ENCODE measurements around the gene ANKRD11. TPM values are rescaled to one million over a fixed set of nuclear protein-coding genes. Genes with fewer than 3 reads are reported as not detected.

Gene ANKRD11
- polyA plus RNA-seq, 3 donors, result 3.2 to 62.4 (median 5.4) TPM

GRCh38 chr16:89273741-89274472, 216.5 kb downstream of the ANKRD11 start:
- no peak overlapping the region for H3K4me3 Mint-ChIP-seq
- peaks cover 75 to 97% of the 10 kb centered on the region in 2 donors for H3K36me3 Mint-ChIP-seq

GRCh38 chr16:89272631-89273030, 217.7 kb downstream of the ANKRD11 start:
- Mint-ChIP-seq H3K4me1 (no peaks in the 10 kb centered on the region), H3K27me3 (ENCODE audit: low read depth in 3 of 3) (no peaks in the 10 kb centered on the region), H3K36me3 (peaks cover 74 to 90% of the 10 kb centered on the region in 2 donors), H3K27ac (peak overlapping the region in 1 of 7 donors; percentile 36), H3K9me3 (no peaks in the 10 kb centered on the region), H3K4me3 (no peak overlapping the region)
- DNase-seq, result no peak
- Histone ChIP-seq H4K20me1 (ENCODE audit: insufficient read depth, low read length) (peaks cover 75% of the 10 kb centered on the region), H3K4me1 (ENCODE audit: control insufficient read depth in 1 of 2, insufficient read depth in 2 of 2, low read length in 2 of 2) (no peaks in the 10 kb centered on the region), H3K9me3 (replicated peaks in 1 of 2; ENCODE audit: control insufficient read depth in 1 of 2, insufficient read depth in 1 of 2, low read length in 2 of 2) (no peaks in the 10 kb centered on the region), H3K27ac (ENCODE audit: low read depth in 1 of 2, low read length in 2 of 2) (no peak overlapping the region), H3K79me2 (ENCODE audit: insufficient read depth, low read length) (peaks cover 5% of the 10 kb centered on the region), H3K4me2 (replicated peaks; ENCODE audit: extremely low read depth, low read length, poor library complexity, severe bottlenecking) (no peak overlapping the region), H2AFZ (ENCODE audit: insufficient read depth, low read depth, low read length, poor library complexity, severe bottlenecking) (no peak overlapping the region), H3K4me3 (replicated peaks in 1 of 3; ENCODE audit: low read depth in 2 of 3, low read length in 3 of 3) (no peak overlapping the region), H3K36me3 (replicated peaks in 1 of 2; ENCODE audit: control insufficient read depth in 1 of 2, insufficient read depth in 2 of 2, low read length in 2 of 2) (peaks cover 83 to 91% of the 10 kb centered on the region in 2 donors), H3K9ac (ENCODE audit: insufficient read depth, low read length, poor library complexity, severe bottlenecking) (no peak overlapping the region), H3K27me3 (ENCODE audit: control insufficient read depth in 2 of 2, insufficient read depth in 2 of 2, low read length in 2 of 2) (no peaks in the 10 kb centered on the region)
- intact Hi-C loops (cut with micrococcal nuclease), result no loop called here
- no peak for TF ChIP-seq CTCF (IDR thresholded peaks at IDR 0.05)
- no CpG with 5 or more reads among the region's 6 CpGs for WGBS (ENCODE audit: insufficient coverage)

More at GRCh38 chr16:89273741-89274472, 216.5 kb downstream of the ANKRD11 start:
- no peaks in the 10 kb centered on the region for H3K27me3 ChIP-seq (ENCODE audit: control insufficient read depth in 2 of 2, insufficient read depth in 2 of 2, low read length in 2 of 2)
- no peaks in the 10 kb centered on the region for H3K27me3 Mint-ChIP-seq (ENCODE audit: low read depth in 3 of 3)
- peaks cover 88% of the 10 kb centered on the region for H4K20me1 ChIP-seq (ENCODE audit: insufficient read depth, low read length)
- H3K4me1 ChIP-seq (ENCODE audit: control insufficient read depth in 1 of 2, insufficient read depth in 2 of 2, low read length in 2 of 2), result no peaks in the 10 kb centered on the region
- no peak for DNase-seq
- intact Hi-C loops (cut with micrococcal nuclease), result no loop called here
- H3K79me2 ChIP-seq (ENCODE audit: insufficient read depth, low read length), result peaks cover 5% of the 10 kb centered on the region
- no peak overlapping the region for H3K4me3 ChIP-seq (replicated peaks in 1 of 3; ENCODE audit: low read depth in 2 of 3, low read length in 3 of 3)
- H3K27ac Mint-ChIP-seq, result peak overlapping the region in 3 of 7 donors; percentile 25 to 41 (median 33)
- WGBS (ENCODE audit: insufficient coverage), result 99% methylated on average over 19 of the region's 19 CpGs
- no peaks in the 10 kb centered on the region for H3K9me3 Mint-ChIP-seq
- H3K9me3 ChIP-seq (replicated peaks in 1 of 2; ENCODE audit: control insufficient read depth in 1 of 2, insufficient read depth in 1 of 2, low read length in 2 of 2), result no peaks in the 10 kb centered on the region
- H3K27ac ChIP-seq (ENCODE audit: low read depth in 1 of 2, low read length in 2 of 2), result no peak overlapping the region
- H3K4me1 Mint-ChIP-seq, result no peaks in the 10 kb centered on the region
- H3K9ac ChIP-seq (ENCODE audit: insufficient read depth, low read length, poor library complexity, severe bottlenecking), result no peak overlapping the region
- H3K36me3 ChIP-seq (replicated peaks in 1 of 2; ENCODE audit: control insufficient read depth in 1 of 2, insufficient read depth in 2 of 2, low read length in 2 of 2), result peaks cover 91 to 98% of the 10 kb centered on the region in 2 donors
- TF ChIP-seq CTCF (IDR thresholded peaks at IDR 0.05), result no peak
- H2AFZ ChIP-seq (ENCODE audit: insufficient read depth, low read depth, low read length, poor library complexity, severe bottlenecking), result no peak overlapping the region
- H3K4me2 ChIP-seq (replicated peaks; ENCODE audit: extremely low read depth, low read length, poor library complexity, severe bottlenecking), result no peak overlapping the region

All from CD14-positive monocyte (primary cell).